GM10847 (cell line): Measurements from ENCODE around the gene ITPR1.

Experiments used
- POLR2A ChIP-seq: IDR thresholded peaks from 2 replicates; pipeline ENCODE4 v1.6.1; 2011; ENCODE audit not compliant: insufficient read length; ENCODE audit errors: extremely low read depth

The ITPR1 gene

GRCh38 chr3:4837374-4837930 lies 344.3 kb downstream of the ITPR1 start:
- TF ChIP-seq POLR2A, result no peak

- TF ChIP-seq POLR2A, result no peak
Measured at GRCh38 chr3:4838621-4839022, 345.5 kb downstream of the ITPR1 start.

- no peak for TF ChIP-seq POLR2A
Measured at GRCh38 chr3:4839278-4839677, 346.1 kb downstream of the ITPR1 start.

- no peak for TF ChIP-seq POLR2A
Measured at GRCh38 chr3:4841225-4841624, 348.1 kb downstream of the ITPR1 start.

GRCh38 chr3:4841776-4842440 lies 348.8 kb downstream of the ITPR1 start:
- no peak for TF ChIP-seq POLR2A

GRCh38 chr3:4843619-4844018 lies 350.5 kb downstream of the ITPR1 start:
- no peak for TF ChIP-seq POLR2A

- TF ChIP-seq POLR2A, result no peak
Measured at GRCh38 chr3:4845882-4846281, 352.7 kb downstream of the ITPR1 start.

- TF ChIP-seq POLR2A, result no peak
Measured at GRCh38 chr3:4846543-4846942, 353.4 kb downstream of the ITPR1 start.

GRCh38 chr3:4848176-4848825 lies 355.2 kb downstream of the ITPR1 start:
- TF ChIP-seq POLR2A, result no peak

- TF ChIP-seq POLR2A, result no peak
Measured at GRCh38 chr3:4849136-4849535, 356.0 kb downstream of the ITPR1 start.

GRCh38 chr3:4849739-4850138 lies 356.6 kb downstream of the ITPR1 start:
- no peak for TF ChIP-seq POLR2A

GRCh38 chr3:4850211-4850927 lies 357.2 kb downstream of the ITPR1 start:
- TF ChIP-seq POLR2A, result no peak

GRCh38 chr3:4850928-4851265 lies 357.7 kb downstream of the ITPR1 start:
- no peak for TF ChIP-seq POLR2A

- TF ChIP-seq POLR2A, result no peak
Measured at GRCh38 chr3:4852780-4853748, 359.9 kb downstream of the ITPR1 start.

GRCh38 chr3:4853749-4854140 lies 360.6 kb downstream of the ITPR1 start:
- no peak for TF ChIP-seq POLR2A
